NCI-H2029 (cell line): Measurements from ENCODE around the gene C12orf76.
"Not testable (repeated sequence)": the region's sequence is repeated elsewhere in the genome, so short reads cannot be mapped to it uniquely, and the experiment has no call there.

Source experiments
- DNase-seq: peaks from one replicate; lab custom pipeline; 2025; lab: John Stamatoyannopoulos, UW

The C12orf76 gene

GRCh38 chr12:110048242-110049027 is at the start of gene C12orf76:
Gene C12orf76, minus strand, starts transcription at chr12:110048522. Its CDS starts 27 bp downstream, at chr12:110048495.
- peak; percentile 93 for DNase-seq

- no peak for DNase-seq
Measured at GRCh38 chr12:110093631-110094311, 45.4 kb upstream of the C12orf76 start.

- no peak for DNase-seq
Measured at GRCh38 chr12:110091136-110091711, 42.9 kb upstream of the C12orf76 start.

GRCh38 chr12:110090266-110091135 is 42.2 kb upstream of the C12orf76 start:
- DNase-seq: no peak

GRCh38 chr12:110088936-110089335 is 40.6 kb upstream of the C12orf76 start:
- no peak for DNase-seq

GRCh38 chr12:110088216-110088615 is 39.9 kb upstream of the C12orf76 start:
- not testable (repeated sequence) for DNase-seq

- DNase-seq: no peak
Measured at GRCh38 chr12:110084314-110085015, 36.1 kb upstream of the C12orf76 start.

- no peak for DNase-seq
Measured at GRCh38 chr12:110080410-110080809, 32.1 kb upstream of the C12orf76 start.

GRCh38 chr12:110079477-110080400 is 31.4 kb upstream of the C12orf76 start:
- peak; percentile 91 for DNase-seq

- DNase-seq: no peak
Measured at GRCh38 chr12:110077800-110078199, 29.5 kb upstream of the C12orf76 start.

- no peak for DNase-seq
Measured at GRCh38 chr12:110075880-110076279, 27.6 kb upstream of the C12orf76 start.

- no peak for DNase-seq
Measured at GRCh38 chr12:110074089-110074488, 25.8 kb upstream of the C12orf76 start.

GRCh38 chr12:110073049-110073831 is 24.9 kb upstream of the C12orf76 start:
- DNase-seq: peak; percentile 21

GRCh38 chr12:110072636-110073035 is 24.3 kb upstream of the C12orf76 start:
- not testable (repeated sequence) for DNase-seq

GRCh38 chr12:110071967-110072366 is 23.6 kb upstream of the C12orf76 start:
- no peak for DNase-seq

GRCh38 chr12:110071504-110071903 is 23.2 kb upstream of the C12orf76 start:
- no peak for DNase-seq

- DNase-seq: no peak
Measured at GRCh38 chr12:110068654-110069053, 20.3 kb upstream of the C12orf76 start.

GRCh38 chr12:110068115-110068514 is 19.8 kb upstream of the C12orf76 start:
- DNase-seq: not testable (repeated sequence)

GRCh38 chr12:110067531-110067930 is 19.2 kb upstream of the C12orf76 start:
- no peak for DNase-seq
